GM23338 (cell line): ENCODE measurements around the gene DENND4A. TPM values are rescaled to one million over a fixed set of nuclear protein-coding genes. Genes with fewer than 3 reads are reported as not detected.

ENCODE experiments used
- ATAC-seq: fragments of 200-7000 bp; cut with Tn5 transposase; 3 replicates; pipeline ENCODE4 v1.9.1; 2020
- DNase-seq: peaks from one replicate; pipeline ENCODE4 v3.0.0-alpha.2; 2015; ENCODE audit warnings: low spot score
- H2AFZ ChIP-seq: fragments of 200-600 bp; sonication (generic); 2 replicates; pipeline ENCODE4 v1.8.0; 2016; ENCODE audit warnings: antibody characterized with exemption, mild to moderate bottlenecking, moderate library complexity
- H3F3A ChIP-seq: fragments of 200-600 bp; sonication (generic); replicated peaks from 2 replicates; pipeline ENCODE4 v1.8.0; 2017; ENCODE audit warnings: antibody characterized with exemption, mixed run types, low read depth
- H3K27ac ChIP-seq: fragments of 200-600 bp; sonication (generic); 2 replicates; pipeline ENCODE4 v1.6.1; 2016; ENCODE audit warnings: low read depth
- H3K27me3 ChIP-seq: fragments of 200-600 bp; sonication (generic); 2 replicates; pipeline ENCODE4 v1.8.0; 2016; ENCODE audit warnings: mild to moderate bottlenecking, mixed run types, moderate library complexity; ENCODE audit not compliant: insufficient read depth
- H3K36me3 ChIP-seq: fragments of 200-600 bp; sonication (generic); 2 replicates; pipeline ENCODE4 v1.8.0; 2016; ENCODE audit warnings: mild to moderate bottlenecking; ENCODE audit not compliant: insufficient read depth
- H3K4me1 ChIP-seq: fragments of 200-600 bp; sonication (generic); 2 replicates; pipeline ENCODE4 v1.8.0; 2016; ENCODE audit warnings: mild to moderate bottlenecking, moderate library complexity; ENCODE audit not compliant: insufficient read depth
- H3K4me2 ChIP-seq: fragments of 200-600 bp; sonication (generic); 2 replicates; pipeline ENCODE4 v1.7.1; 2017; ENCODE audit warnings: mixed run types
- H3K4me3 ChIP-seq: fragments of 200-600 bp; sonication (generic); 2 replicates; pipeline ENCODE4 v1.6.1; 2016; ENCODE audit warnings: mixed run types
- H3K79me2 ChIP-seq: fragments of 200-600 bp; sonication (generic); replicated peaks from 2 replicates; pipeline ENCODE4 v1.8.0; 2017; ENCODE audit warnings: mild to moderate bottlenecking; ENCODE audit not compliant: insufficient read depth
- H3K9me2 ChIP-seq: fragments of 200-600 bp; sonication (generic); 2 replicates; pipeline ENCODE4 v1.8.0; 2017; ENCODE audit not compliant: insufficient read depth
- H4K20me1 ChIP-seq: fragments of 200-600 bp; sonication (generic); replicated peaks from 2 replicates; pipeline ENCODE4 v1.8.0; 2017; ENCODE audit warnings: mild to moderate bottlenecking; ENCODE audit not compliant: insufficient read depth
- H3K27ac Mint-ChIP-seq: 2 replicates; pipeline ENCODE4 v1.8.0; 2020; ENCODE audit warnings: inconsistent platforms, mild to moderate bottlenecking, moderate library complexity, mixed read lengths
- H3K27me3 Mint-ChIP-seq: 3 replicates; pipeline ENCODE4 v1.8.0; 2022; ENCODE audit warnings: low read depth, mild to moderate bottlenecking, moderate library complexity, mixed read lengths, inconsistent platforms; ENCODE audit not compliant: insufficient read depth, poor library complexity
- H3K36me3 Mint-ChIP-seq: 3 replicates; pipeline ENCODE4 v1.8.0; 2021; ENCODE audit warnings: low read depth, mild to moderate bottlenecking, inconsistent platforms, moderate library complexity, mixed read lengths
- H3K4me1 Mint-ChIP-seq: 3 replicates; pipeline ENCODE4 v1.8.0; 2020; ENCODE audit warnings: mild to moderate bottlenecking, inconsistent platforms, mixed read lengths
- H3K4me3 Mint-ChIP-seq: 3 replicates; pipeline ENCODE4 v1.8.0; 2021; ENCODE audit warnings: moderate library complexity, mild to moderate bottlenecking, inconsistent platforms, mixed read lengths
- H3K9me3 Mint-ChIP-seq: 3 replicates; pipeline ENCODE4 v1.8.0; 2020; ENCODE audit warnings: moderate library complexity, mild to moderate bottlenecking, inconsistent platforms, mixed read lengths
- CREB1 ChIP-seq: fragments of 250-450 bp; sonication (Bioruptor Pico); IDR thresholded peaks from 2 replicates; pipeline ENCODE4 v1.5.0; 2020; ENCODE audit warnings: low read depth, mild to moderate bottlenecking, moderate library complexity
- EZH2phosphoT487 ChIP-seq: fragments of 200-600 bp; sonication (generic); IDR thresholded peaks from one replicate; pipeline ENCODE4 v1.8.1; 2018; ENCODE audit warnings: antibody characterized with exemption; ENCODE audit not compliant: unreplicated experiment
- JUNB ChIP-seq: IDR thresholded peaks from one replicate; pipeline ENCODE4 v1.6.1; 2016; ENCODE audit warnings: antibody characterized with exemption; ENCODE audit not compliant: unreplicated experiment
- NANOG ChIP-seq: IDR thresholded peaks from 2 replicates; pipeline ENCODE4 v1.6.1; 2016; ENCODE audit warnings: antibody characterized with exemption, borderline replicate concordance
- POLR2AphosphoS5 ChIP-seq: IDR thresholded peaks from 2 replicates; pipeline ENCODE4 v1.6.1; 2016; ENCODE audit warnings: antibody characterized with exemption, low read depth
- ZNF331 ChIP-seq: fragments of 250-450 bp; sonication (Bioruptor Pico); IDR thresholded peaks from 2 replicates; pipeline ENCODE4 v1.5.0; 2020; ENCODE audit warnings: low read depth, mild to moderate bottlenecking, moderate library complexity
- polyA plus RNA-seq: library from polyadenylated mRNA; unstranded; fragments of >200 nt; fragmentation: Nextera tagmentation; extraction: Ambion mirVana; gene quantifications from 2 replicates; pipeline ENCODE4 v1.2.1, GENCODE V29; 2016
- total RNA-seq: library from RNA; depleted of rRNA; stranded (reverse); fragments of >200 nt; shearing (Covaris generic); gene quantifications from 2 replicates; pipeline ENCODE4 v1.2.3, GENCODE V29; 2014
- TF ChIP-seq, protein P1 (sequence below), 2 experiments: fragments of 200-600 bp in 1 of 2; sonication (generic) in 1 of 2; conservative IDR thresholded peaks; 2 replicates each; pipeline versions ENCODE4 v1.5.1 to v1.6.1; 2016 to 2017; ENCODE audit warnings: antibody characterized with exemption in 2 of 2, low read depth in 2 of 2, mild to moderate bottlenecking in 2 of 2, moderate library complexity in 1 of 2
- TF ChIP-seq, protein P2 (sequence below): IDR thresholded peaks from 2 replicates; pipeline ENCODE4 v1.6.1; 2016; ENCODE audit warnings: antibody characterized with exemption
- TF ChIP-seq, protein P3 (sequence below): IDR thresholded peaks from one replicate; pipeline ENCODE4 v1.6.1; 2018; ENCODE audit warnings: antibody characterized with exemption; ENCODE audit not compliant: unreplicated experiment

The DENND4A gene
- total and polyA plus RNA-seq, 2 experiments from 2014 or later, result 3.4 to 9.0 TPM

DNA sequence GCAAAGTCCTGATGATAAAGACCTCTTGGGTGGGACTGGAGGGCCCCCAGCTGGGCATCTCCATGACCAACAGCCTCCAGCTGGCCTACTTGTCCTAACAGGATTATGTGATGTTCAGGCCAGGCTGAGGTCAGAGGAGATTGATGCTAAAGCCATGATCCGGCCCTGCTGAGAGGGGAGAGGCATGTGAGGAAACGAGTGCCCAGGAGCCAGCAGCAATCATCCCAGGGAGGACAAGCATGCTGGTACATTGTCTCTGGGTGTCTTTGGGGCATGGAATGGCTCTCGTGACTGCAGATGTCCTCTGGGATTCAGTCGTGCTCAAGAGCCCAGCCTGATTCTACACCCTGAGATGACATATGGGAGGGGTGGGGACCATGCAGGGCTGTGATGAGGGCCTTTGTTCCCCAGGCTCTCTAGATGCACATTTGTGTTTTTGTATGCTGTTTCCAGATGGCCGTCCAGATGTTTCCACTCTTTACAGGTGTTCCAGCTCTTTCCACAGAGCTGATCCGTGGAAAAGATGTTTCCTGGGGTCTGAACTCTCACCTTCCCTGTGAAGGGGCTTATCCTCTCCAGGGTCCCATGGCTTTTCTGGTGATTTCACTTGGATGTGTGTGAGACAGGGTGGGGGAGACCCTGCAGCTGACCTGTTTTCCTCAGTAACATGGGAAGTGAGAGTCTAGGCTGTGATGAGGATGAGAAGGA is 150.2 kb downstream of the DENND4A start:
- Mint-ChIP-seq H3K27ac (no peak overlapping the region), H3K4me3 (no peak overlapping the region), H3K4me1 (peaks cover 12% of the 10 kb centered on the region), H3K9me3 (no peaks in the 10 kb centered on the region; the same call in 2 of the 3 replicates), H3K36me3 (no peaks in the 10 kb centered on the region), H3K27me3 (peaks cover 5% of the 10 kb centered on the region)
- no peak overlapping the region for H3K27ac ChIP-seq
- ATAC-seq (no peak; the same call in 2 of the 3 replicates), DNase-seq (no peak)
- no peak overlapping the region for H3K4me3 ChIP-seq
- peaks cover 4% of the 10 kb centered on the region; the same call in 1 of the 2 replicates for H3K4me1 ChIP-seq
- H3K4me2 ChIP-seq, result no peak overlapping the region
- H4K20me1 ChIP-seq, result no peaks in the 10 kb centered on the region
- H2AFZ ChIP-seq, result no peak overlapping the region
- H3K27me3 ChIP-seq, result no peaks in the 10 kb centered on the region
- no peaks in the 10 kb centered on the region for H3K36me3 ChIP-seq
- H3F3A ChIP-seq, result no peaks in the 10 kb centered on the region
- TF ChIP-seq POLR2AphosphoS5 (no peak), CREB1 (no peak)
- TF ChIP-seq, protein P1, sequence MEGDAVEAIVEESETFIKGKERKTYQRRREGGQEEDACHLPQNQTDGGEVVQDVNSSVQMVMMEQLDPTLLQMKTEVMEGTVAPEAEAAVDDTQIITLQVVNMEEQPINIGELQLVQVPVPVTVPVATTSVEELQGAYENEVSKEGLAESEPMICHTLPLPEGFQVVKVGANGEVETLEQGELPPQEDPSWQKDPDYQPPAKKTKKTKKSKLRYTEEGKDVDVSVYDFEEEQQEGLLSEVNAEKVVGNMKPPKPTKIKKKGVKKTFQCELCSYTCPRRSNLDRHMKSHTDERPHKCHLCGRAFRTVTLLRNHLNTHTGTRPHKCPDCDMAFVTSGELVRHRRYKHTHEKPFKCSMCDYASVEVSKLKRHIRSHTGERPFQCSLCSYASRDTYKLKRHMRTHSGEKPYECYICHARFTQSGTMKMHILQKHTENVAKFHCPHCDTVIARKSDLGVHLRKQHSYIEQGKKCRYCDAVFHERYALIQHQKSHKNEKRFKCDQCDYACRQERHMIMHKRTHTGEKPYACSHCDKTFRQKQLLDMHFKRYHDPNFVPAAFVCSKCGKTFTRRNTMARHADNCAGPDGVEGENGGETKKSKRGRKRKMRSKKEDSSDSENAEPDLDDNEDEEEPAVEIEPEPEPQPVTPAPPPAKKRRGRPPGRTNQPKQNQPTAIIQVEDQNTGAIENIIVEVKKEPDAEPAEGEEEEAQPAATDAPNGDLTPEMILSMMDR (conservative IDR thresholded peaks at IDR 0.05; ENCODE audit: low read depth in 2 of 2), result peak in 1 of 2 experiments; percentile 28; a peak in 2 of 4 replicates
- no peaks in the 10 kb centered on the region for H3K79me2 ChIP-seq
- H3K9me2 ChIP-seq, result no peaks in the 10 kb centered on the region

GRCh38 chr15:65639509-65639908 is 152.6 kb downstream of the DENND4A start:
- Histone ChIP-seq H2AFZ (no peak overlapping the region), H3K9me2 (no peaks in the 10 kb centered on the region), H3K4me2 (no peak overlapping the region), H3K4me3 (no peak overlapping the region), H3K4me1 (no peaks in the 10 kb centered on the region), H3K79me2 (no peaks in the 10 kb centered on the region), H3K27ac (no peak overlapping the region), H3K27me3 (no peaks in the 10 kb centered on the region), H4K20me1 (no peaks in the 10 kb centered on the region; the same call in 1 of the 2 replicates), H3F3A (no peaks in the 10 kb centered on the region), H3K36me3 (no peaks in the 10 kb centered on the region)
- Mint-ChIP-seq H3K4me3 (no peak overlapping the region), H3K36me3 (no peaks in the 10 kb centered on the region), H3K9me3 (no peaks in the 10 kb centered on the region; the same call in 2 of the 3 replicates), H3K27me3 (peaks cover 5% of the 10 kb centered on the region), H3K4me1 (peaks cover 6% of the 10 kb centered on the region), H3K27ac (no peak overlapping the region)
- no peak for DNase-seq
- ATAC-seq, result no peak
- TF ChIP-seq ZNF331 (no peak), POLR2AphosphoS5 (no peak), CREB1 (no peak), NANOG (no peak), JUNB (no peak), EZH2phosphoT487 (no peak)
- TF ChIP-seq, protein P2, sequence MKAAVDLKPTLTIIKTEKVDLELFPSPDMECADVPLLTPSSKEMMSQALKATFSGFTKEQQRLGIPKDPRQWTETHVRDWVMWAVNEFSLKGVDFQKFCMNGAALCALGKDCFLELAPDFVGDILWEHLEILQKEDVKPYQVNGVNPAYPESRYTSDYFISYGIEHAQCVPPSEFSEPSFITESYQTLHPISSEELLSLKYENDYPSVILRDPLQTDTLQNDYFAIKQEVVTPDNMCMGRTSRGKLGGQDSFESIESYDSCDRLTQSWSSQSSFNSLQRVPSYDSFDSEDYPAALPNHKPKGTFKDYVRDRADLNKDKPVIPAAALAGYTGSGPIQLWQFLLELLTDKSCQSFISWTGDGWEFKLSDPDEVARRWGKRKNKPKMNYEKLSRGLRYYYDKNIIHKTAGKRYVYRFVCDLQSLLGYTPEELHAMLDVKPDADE, result no peak
- TF ChIP-seq, protein P3, sequence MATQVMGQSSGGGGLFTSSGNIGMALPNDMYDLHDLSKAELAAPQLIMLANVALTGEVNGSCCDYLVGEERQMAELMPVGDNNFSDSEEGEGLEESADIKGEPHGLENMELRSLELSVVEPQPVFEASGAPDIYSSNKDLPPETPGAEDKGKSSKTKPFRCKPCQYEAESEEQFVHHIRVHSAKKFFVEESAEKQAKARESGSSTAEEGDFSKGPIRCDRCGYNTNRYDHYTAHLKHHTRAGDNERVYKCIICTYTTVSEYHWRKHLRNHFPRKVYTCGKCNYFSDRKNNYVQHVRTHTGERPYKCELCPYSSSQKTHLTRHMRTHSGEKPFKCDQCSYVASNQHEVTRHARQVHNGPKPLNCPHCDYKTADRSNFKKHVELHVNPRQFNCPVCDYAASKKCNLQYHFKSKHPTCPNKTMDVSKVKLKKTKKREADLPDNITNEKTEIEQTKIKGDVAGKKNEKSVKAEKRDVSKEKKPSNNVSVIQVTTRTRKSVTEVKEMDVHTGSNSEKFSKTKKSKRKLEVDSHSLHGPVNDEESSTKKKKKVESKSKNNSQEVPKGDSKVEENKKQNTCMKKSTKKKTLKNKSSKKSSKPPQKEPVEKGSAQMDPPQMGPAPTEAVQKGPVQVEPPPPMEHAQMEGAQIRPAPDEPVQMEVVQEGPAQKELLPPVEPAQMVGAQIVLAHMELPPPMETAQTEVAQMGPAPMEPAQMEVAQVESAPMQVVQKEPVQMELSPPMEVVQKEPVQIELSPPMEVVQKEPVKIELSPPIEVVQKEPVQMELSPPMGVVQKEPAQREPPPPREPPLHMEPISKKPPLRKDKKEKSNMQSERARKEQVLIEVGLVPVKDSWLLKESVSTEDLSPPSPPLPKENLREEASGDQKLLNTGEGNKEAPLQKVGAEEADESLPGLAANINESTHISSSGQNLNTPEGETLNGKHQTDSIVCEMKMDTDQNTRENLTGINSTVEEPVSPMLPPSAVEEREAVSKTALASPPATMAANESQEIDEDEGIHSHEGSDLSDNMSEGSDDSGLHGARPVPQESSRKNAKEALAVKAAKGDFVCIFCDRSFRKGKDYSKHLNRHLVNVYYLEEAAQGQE, result no peak
